ENCODE results near the gene ZIC4.

DNA sequence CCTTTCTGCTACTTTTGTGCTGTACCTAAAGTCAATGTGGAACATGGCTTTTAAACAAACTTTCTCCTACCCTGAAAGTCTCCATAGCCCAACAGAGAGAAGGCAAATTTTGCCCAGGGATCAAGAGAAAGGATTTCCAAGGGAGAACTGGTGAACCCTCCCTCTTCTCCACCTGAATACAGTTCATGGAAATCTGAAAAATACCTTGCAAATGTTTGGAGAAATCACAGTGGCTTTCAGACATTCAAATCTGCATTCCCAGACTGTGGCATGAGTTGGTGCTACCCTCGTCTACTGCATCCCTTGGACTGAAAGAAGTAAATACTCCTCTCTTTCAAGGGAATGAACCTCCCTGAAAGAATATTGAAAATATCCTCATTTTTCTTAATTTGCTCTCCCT lies 38.7 kb downstream of the ZIC4 start:
- TF ChIP-seq, protein P1, sequence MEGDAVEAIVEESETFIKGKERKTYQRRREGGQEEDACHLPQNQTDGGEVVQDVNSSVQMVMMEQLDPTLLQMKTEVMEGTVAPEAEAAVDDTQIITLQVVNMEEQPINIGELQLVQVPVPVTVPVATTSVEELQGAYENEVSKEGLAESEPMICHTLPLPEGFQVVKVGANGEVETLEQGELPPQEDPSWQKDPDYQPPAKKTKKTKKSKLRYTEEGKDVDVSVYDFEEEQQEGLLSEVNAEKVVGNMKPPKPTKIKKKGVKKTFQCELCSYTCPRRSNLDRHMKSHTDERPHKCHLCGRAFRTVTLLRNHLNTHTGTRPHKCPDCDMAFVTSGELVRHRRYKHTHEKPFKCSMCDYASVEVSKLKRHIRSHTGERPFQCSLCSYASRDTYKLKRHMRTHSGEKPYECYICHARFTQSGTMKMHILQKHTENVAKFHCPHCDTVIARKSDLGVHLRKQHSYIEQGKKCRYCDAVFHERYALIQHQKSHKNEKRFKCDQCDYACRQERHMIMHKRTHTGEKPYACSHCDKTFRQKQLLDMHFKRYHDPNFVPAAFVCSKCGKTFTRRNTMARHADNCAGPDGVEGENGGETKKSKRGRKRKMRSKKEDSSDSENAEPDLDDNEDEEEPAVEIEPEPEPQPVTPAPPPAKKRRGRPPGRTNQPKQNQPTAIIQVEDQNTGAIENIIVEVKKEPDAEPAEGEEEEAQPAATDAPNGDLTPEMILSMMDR (IDR thresholded peaks at IDR 0.05) = no peak
- TF ChIP-seq EP300 (IDR thresholded peaks at IDR 0.05) = no peak

Data from tibial nerve (tissue), 4 donors.